Measurements from ENCODE around the gene SGTA.
A peak's percentile ranks its signal among the peaks of the same experiment; 100 is the strongest.

Gene SGTA

DNA sequence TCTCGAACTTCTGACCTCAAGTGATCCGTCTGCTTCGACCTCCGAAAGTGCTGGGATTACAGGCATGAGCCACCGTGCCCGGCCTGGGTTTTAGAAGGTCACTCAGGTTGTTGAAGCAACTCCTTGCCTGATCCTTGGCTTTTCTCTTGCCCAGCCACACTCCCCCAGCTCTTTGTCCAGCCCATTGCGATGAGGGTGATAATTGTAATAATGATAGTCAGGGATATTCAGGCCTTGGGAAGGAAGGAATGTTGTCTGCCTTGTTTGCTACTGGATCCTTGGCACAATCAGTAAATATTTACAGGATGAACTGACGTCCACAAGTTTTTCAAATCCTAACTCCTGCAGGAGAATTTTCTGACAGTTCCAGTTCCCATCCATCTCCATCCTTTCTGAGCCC, 4.0 kb upstream of the SGTA start:
- H3K4me3 ChIP-seq (ENCODE audit: control insufficient read depth, low read depth, low read length) = no peak overlapping the region
- TF ChIP-seq, protein P1, sequence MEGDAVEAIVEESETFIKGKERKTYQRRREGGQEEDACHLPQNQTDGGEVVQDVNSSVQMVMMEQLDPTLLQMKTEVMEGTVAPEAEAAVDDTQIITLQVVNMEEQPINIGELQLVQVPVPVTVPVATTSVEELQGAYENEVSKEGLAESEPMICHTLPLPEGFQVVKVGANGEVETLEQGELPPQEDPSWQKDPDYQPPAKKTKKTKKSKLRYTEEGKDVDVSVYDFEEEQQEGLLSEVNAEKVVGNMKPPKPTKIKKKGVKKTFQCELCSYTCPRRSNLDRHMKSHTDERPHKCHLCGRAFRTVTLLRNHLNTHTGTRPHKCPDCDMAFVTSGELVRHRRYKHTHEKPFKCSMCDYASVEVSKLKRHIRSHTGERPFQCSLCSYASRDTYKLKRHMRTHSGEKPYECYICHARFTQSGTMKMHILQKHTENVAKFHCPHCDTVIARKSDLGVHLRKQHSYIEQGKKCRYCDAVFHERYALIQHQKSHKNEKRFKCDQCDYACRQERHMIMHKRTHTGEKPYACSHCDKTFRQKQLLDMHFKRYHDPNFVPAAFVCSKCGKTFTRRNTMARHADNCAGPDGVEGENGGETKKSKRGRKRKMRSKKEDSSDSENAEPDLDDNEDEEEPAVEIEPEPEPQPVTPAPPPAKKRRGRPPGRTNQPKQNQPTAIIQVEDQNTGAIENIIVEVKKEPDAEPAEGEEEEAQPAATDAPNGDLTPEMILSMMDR (IDR thresholded peaks at IDR 0.05; ENCODE audit: control insufficient read depth, insufficient read depth, low read depth, low read length, missing control alignments) = no peak
- no peak for DNase-seq (ENCODE audit: low read depth)

DNA sequence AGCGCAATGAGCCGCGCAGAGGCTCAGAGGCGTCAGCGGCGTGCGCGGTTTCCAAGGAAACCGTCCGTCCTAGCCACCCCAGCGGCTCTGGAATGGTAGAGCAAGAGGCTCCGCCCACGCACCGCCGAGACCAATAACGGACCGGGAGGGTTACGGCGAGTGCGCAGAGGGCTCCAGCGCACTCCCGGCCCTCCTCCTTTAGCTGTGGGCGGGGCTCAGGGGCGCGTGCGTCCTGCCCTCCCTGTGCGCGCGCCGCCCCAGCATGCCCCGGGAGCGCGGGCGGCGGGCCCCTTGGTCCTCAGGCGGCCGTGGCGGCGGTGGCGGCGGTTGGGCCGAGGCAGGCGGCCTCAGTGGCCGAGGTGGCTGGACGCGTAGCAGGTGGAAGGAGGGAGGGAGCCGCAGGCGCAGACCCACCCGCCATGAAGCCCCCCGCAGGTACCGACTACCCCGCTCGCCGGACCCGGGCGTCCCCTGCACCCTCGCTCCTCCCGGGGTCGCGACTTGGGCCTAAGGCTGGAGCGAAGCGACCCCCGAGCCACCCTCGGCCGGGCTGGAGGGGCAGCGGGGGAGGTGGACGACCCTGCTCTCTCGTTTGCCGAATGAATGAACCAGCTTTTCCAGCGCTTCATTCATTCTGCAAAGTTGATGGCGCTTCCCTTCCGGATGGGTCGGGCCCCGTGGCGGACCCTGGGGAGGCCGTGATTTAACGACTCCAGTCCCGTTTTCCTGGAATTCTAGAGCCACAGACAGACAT, 2.3 kb upstream of the SGTA start, which contains the start of gene THOP1:
THOP1 (plus strand) TSS at position 260 of the 754 bp plus-strand sequence; CDS start at position 420, 160 bp downstream.
- peak within 1 kb of the TSS; percentile 67 for H3K4me3 ChIP-seq (ENCODE audit: control insufficient read depth, low read depth, low read length)
- peak; percentile 90 for DNase-seq (ENCODE audit: low read depth)
- TF ChIP-seq, protein P1 (IDR thresholded peaks at IDR 0.05; ENCODE audit: control insufficient read depth, insufficient read depth, low read depth, low read length, missing control alignments) = no peak

DNA sequence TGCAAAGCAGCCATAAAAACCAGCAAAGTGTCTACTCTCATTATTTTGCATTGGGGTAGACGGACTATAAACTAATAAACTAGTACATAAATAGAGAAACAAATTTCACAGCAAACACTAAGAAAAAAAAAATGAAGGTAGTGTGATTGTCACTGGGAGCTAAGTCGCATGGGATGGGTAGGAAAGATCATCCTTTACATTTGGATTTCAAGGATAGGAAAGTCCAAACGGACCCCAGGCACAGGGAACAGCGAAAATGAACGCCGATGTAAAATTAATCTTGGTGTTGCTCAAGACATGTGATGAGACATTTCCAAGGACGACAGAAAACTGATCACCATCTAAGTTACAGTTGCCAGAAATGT, 690 bp upstream of the SGTA start:
- H3K4me3 ChIP-seq (ENCODE audit: control insufficient read depth, low read depth, low read length) = peak overlapping the region; percentile 38
- TF ChIP-seq, protein P1 (IDR thresholded peaks at IDR 0.05; ENCODE audit: control insufficient read depth, insufficient read depth, low read depth, low read length, missing control alignments) = no peak
- no peak for DNase-seq (ENCODE audit: low read depth)

DNA sequence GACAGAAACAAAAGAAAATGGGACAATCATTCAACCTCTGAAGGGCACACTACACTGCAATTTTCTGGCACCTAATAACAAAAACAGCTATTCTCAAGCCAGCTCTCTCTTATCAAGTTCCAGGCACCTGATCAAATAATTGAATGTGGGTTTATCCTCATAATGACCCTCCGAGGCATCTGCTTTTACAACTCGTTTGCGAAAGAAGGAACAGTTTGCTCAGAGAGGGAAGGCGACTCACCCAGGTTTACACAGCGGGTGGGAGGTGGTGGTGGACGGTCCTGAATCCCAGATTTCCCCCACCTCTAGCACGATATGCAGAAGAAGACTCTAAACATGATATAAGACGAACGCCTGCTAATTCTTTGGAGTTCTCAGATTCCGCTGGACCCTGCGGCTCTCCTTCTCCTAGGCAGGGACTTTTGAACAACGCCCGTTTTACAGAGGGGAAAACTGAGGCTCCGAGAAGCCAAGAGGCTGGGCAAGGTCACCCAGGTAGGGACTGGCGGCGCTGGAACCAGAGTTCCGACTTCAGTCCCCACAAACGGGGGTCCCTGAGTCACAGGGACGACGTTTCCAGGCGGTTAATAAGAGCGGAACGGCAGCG, 641 bp downstream of the SGTA start:
- TF ChIP-seq, protein P1 (IDR thresholded peaks at IDR 0.05; ENCODE audit: control insufficient read depth, insufficient read depth, low read depth, low read length, missing control alignments) = no peak
- DNase-seq (ENCODE audit: low read depth) = no peak
- peak overlapping the region; percentile 100 for H3K4me3 ChIP-seq (ENCODE audit: control insufficient read depth, low read depth, low read length)

DNA sequence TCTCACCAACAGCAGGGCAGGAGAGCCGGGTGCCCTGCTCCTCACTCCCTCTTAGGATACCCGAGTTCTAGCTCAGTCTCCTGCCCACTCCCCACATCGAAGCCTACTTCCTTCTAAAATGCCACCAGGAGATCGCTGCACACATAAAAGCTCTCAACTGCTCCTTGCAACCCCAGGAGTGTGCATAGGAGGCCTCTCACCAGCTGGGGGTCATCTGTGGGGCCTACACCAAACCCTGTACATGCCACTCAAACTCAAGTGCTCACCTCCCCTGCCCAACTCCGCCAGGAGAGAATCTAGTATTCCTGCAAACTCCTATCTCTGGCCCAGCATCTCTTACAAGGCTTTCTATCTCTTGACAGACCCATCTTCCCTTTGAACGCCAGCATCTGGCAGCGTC, 2.8 kb downstream of the SGTA start:
- TF ChIP-seq, protein P1 (IDR thresholded peaks at IDR 0.05; ENCODE audit: control insufficient read depth, insufficient read depth, low read depth, low read length, missing control alignments) = no peak
- DNase-seq (ENCODE audit: low read depth) = no peak
- H3K4me3 ChIP-seq (ENCODE audit: control insufficient read depth, low read depth, low read length) = no peak overlapping the region

DNA sequence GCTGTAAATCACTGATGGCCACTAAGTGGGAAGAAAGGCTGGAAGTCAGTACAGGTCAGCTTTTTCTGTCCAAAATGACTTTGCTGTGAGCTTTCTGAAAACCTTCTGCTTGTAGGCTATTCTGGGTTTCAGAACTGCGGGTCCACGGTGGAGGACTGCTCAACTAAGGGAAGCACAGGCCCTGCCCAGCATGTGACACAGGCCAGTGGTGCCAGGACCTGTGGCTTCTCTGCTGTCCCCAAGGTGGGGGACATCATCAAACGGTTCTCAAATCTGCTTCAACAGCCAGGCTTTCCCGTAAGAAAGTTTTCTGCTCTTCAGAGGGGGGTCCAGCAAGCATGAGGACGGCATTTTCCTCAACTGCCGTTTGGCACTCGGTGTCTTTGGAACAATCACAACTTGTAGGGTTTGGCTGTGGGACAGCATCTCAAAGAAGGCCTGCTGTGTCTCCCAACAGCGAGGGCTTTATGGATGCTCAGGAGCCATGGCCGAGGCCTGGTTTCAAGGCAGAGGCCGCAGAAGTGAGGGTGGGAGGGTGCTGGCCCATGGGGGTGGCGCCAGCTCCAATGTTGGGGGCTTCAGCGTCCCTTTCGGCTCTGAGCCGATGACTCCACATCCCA, 3.8 kb downstream of the SGTA start:
- TF ChIP-seq, protein P1 (IDR thresholded peaks at IDR 0.05; ENCODE audit: control insufficient read depth, insufficient read depth, low read depth, low read length, missing control alignments) = no peak
- DNase-seq (ENCODE audit: low read depth) = no peak
- H3K4me3 ChIP-seq (ENCODE audit: control insufficient read depth, low read depth, low read length) = no peak overlapping the region

Measured in AG09309 (cell line).